H9 (cell line): Measurements from ENCODE around the gene BCAS1. TPM values are rescaled to one million over a fixed set of nuclear protein-coding genes. Genes with fewer than 3 reads are reported as not detected.

Source experiments
- DNase-seq: peaks from one replicate; pipeline ENCODE4 v3.0.0-alpha.2; 2017
- H2AFZ ChIP-seq: one replicate; pipeline ENCODE4 v1.6.1; 2013; ENCODE audit warnings: mild to moderate bottlenecking, low read length, control low read depth, moderate library complexity
- H2AK5ac ChIP-seq: 2 replicates; pipeline ENCODE4 v1.6.1; 2013; ENCODE audit warnings: low read length, control low read depth, mixed read lengths; ENCODE audit not compliant: insufficient read length
- H2BK120ac ChIP-seq: one replicate; pipeline ENCODE4 v1.6.1; 2013; ENCODE audit warnings: low read depth, mild to moderate bottlenecking, low read length, control low read depth, inconsistent platforms; ENCODE audit not compliant: poor library complexity, severe bottlenecking
- H2BK12ac ChIP-seq: 2 replicates; pipeline ENCODE4 v1.6.1; 2013; ENCODE audit warnings: low read length, control low read depth, mixed read lengths, low read depth; ENCODE audit not compliant: insufficient read length
- H2BK15ac ChIP-seq: 2 replicates; pipeline ENCODE4 v1.6.1; 2013; ENCODE audit warnings: low read depth, low read length, control low read depth
- H2BK20ac ChIP-seq: one replicate; pipeline ENCODE4 v1.6.1; 2013; ENCODE audit warnings: low read depth, mild to moderate bottlenecking, low read length, control low read depth, inconsistent platforms; ENCODE audit not compliant: poor library complexity, severe bottlenecking
- H2BK5ac ChIP-seq: 2 replicates; pipeline ENCODE4 v1.6.1; 2013; ENCODE audit warnings: low read length, control low read depth, mixed read lengths; ENCODE audit not compliant: insufficient read length
- H3K14ac ChIP-seq: 2 replicates; pipeline ENCODE4 v1.6.1; 2013; ENCODE audit warnings: low read length, control low read depth; ENCODE audit not compliant: insufficient read depth
- H3K18ac ChIP-seq: 2 replicates; pipeline ENCODE4 v1.6.1; 2013; ENCODE audit warnings: low read depth, mild to moderate bottlenecking, mixed read lengths, low read length, control low read depth; ENCODE audit not compliant: insufficient read length
- H3K23ac ChIP-seq: 2 replicates; pipeline ENCODE4 v1.6.1; 2013; ENCODE audit warnings: low read length, control low read depth, mixed read lengths, low read depth; ENCODE audit not compliant: insufficient read length
- H3K23me2 ChIP-seq: 2 replicates; pipeline ENCODE4 v1.6.1; 2013; ENCODE audit warnings: low read depth, mild to moderate bottlenecking, mixed read lengths, low read length, control low read depth; ENCODE audit not compliant: insufficient read length, poor library complexity, severe bottlenecking
- H3K27ac ChIP-seq: 2 replicates; pipeline ENCODE4 v1.5.1; 2013; ENCODE audit warnings: low read length, control low read depth, mixed read lengths, low read depth; ENCODE audit not compliant: insufficient read length
- H3K27me3 ChIP-seq: 2 replicates; pipeline ENCODE4 v1.6.1; 2013; ENCODE audit warnings: low read length, control low read depth, inconsistent platforms; ENCODE audit not compliant: insufficient read depth
- H3K4ac ChIP-seq: 2 replicates; pipeline ENCODE4 v1.6.1; 2013; ENCODE audit warnings: low read depth, mild to moderate bottlenecking, control low read depth, inconsistent platforms, low read length, moderate library complexity
- H3K4me1 ChIP-seq: 2 replicates; pipeline ENCODE4 v1.6.1; 2013; ENCODE audit warnings: low read length, control low read depth, inconsistent platforms; ENCODE audit not compliant: insufficient read depth
- H3K4me2 ChIP-seq: 2 replicates; pipeline ENCODE4 v1.6.1; 2013; ENCODE audit warnings: low read length, control low read depth, mixed read lengths; ENCODE audit not compliant: insufficient read length, insufficient read depth
- H3K56ac ChIP-seq: 2 replicates; pipeline ENCODE4 v1.6.1; 2013; ENCODE audit warnings: low read depth, mild to moderate bottlenecking, mixed read lengths, low read length, control low read depth; ENCODE audit not compliant: insufficient read length
- H3K79me1 ChIP-seq: 2 replicates; pipeline ENCODE4 v1.6.1; 2013; ENCODE audit warnings: low read depth, mild to moderate bottlenecking, moderate library complexity, low read length, control low read depth, inconsistent platforms; ENCODE audit not compliant: insufficient read depth, poor library complexity, severe bottlenecking
- H3K79me2 ChIP-seq: 2 replicates; pipeline ENCODE4 v1.6.1; 2013; ENCODE audit warnings: low read length, control low read depth, inconsistent platforms; ENCODE audit not compliant: insufficient read depth
- H3K9ac ChIP-seq: 2 replicates; pipeline ENCODE4 v1.6.1; 2013; ENCODE audit warnings: low read length, control low read depth, mixed read lengths; ENCODE audit not compliant: insufficient read length; ENCODE audit errors: extremely low read depth
- H3K9me3 ChIP-seq: one replicate; pipeline ENCODE4 v1.6.1; 2013; ENCODE audit warnings: low read depth, low read length, inconsistent platforms; ENCODE audit not compliant: control insufficient read depth
- H3T11ph ChIP-seq: one replicate; pipeline ENCODE4 v1.6.1; 2013; ENCODE audit warnings: mild to moderate bottlenecking, low read length, control low read depth, inconsistent platforms
- H4K20me1 ChIP-seq: one replicate; pipeline ENCODE4 v1.6.1; 2013; ENCODE audit not compliant: control insufficient read depth, insufficient read length, insufficient read depth
- H4K5ac ChIP-seq: 2 replicates; pipeline ENCODE4 v1.6.1; 2013; ENCODE audit warnings: low read depth, mild to moderate bottlenecking, mixed read lengths, low read length, control low read depth; ENCODE audit not compliant: insufficient read length
- H4K8ac ChIP-seq: replicated peaks from 2 replicates; pipeline ENCODE4 v1.6.1; 2013; ENCODE audit warnings: low read length, control low read depth, mixed read lengths, low read depth; ENCODE audit not compliant: insufficient read length
- H4K91ac ChIP-seq: 2 replicates; pipeline ENCODE4 v1.6.1; 2013; ENCODE audit warnings: low read depth, mild to moderate bottlenecking, moderate library complexity, mixed read lengths, low read length, control low read depth; ENCODE audit not compliant: insufficient read length
- H3K27ac Mint-ChIP-seq, 3 experiments: 2 replicates in 2 of 3; 3 replicates in 1 of 3; pipeline ENCODE4 v1.8.0; 2020 to 2021; ENCODE audit warnings: mixed read lengths in 3 of 3, mild to moderate bottlenecking in 1 of 3, moderate library complexity in 1 of 3
- H3K27me3 Mint-ChIP-seq: 2 replicates; pipeline ENCODE4 v1.8.0; 2021; ENCODE audit warnings: low read depth, mild to moderate bottlenecking, moderate library complexity, mixed read lengths
- H3K36me3 Mint-ChIP-seq, 3 experiments: 2 replicates in 2 of 3; 3 replicates in 1 of 3; pipeline ENCODE4 v1.8.0; 2020 to 2021; ENCODE audit warnings: low read depth in 3 of 3, mixed read lengths in 3 of 3; ENCODE audit not compliant: insufficient read depth in 1 of 3
- H3K4me1 Mint-ChIP-seq, 2 experiments: 2 replicates each; pipeline ENCODE4 v1.8.0; 2020; ENCODE audit warnings: mixed read lengths in 2 of 2
- H3K4me3 Mint-ChIP-seq, 2 experiments: 2 replicates in 1 of 2; 3 replicates in 1 of 2; pipeline ENCODE4 v1.8.0; 2020 to 2021; ENCODE audit warnings: mild to moderate bottlenecking in 2 of 2, mixed read lengths in 2 of 2, moderate library complexity in 1 of 2
- H3K9me3 Mint-ChIP-seq, 2 experiments: 2 replicates in 1 of 2; 3 replicates in 1 of 2; pipeline ENCODE4 v1.8.0; 2020; ENCODE audit warnings: mild to moderate bottlenecking in 2 of 2, mixed read lengths in 2 of 2, moderate library complexity in 1 of 2
- CTCF ChIP-seq: fragments of 200-600 bp; sonication (generic); conservative IDR thresholded peaks from 3 replicates; pipeline ENCODE4 v1.8.0; 2021; ENCODE audit warnings: antibody characterized with exemption, mild to moderate bottlenecking
- WGBS: extraction: QIAGEN DNeasy Blood & Tissue Kit; methylation state at CpG from one replicate; pipeline ENCODE4 v1.1.7; 2013; ENCODE audit warnings: missing lambda C conversion rate, low lambda C conversion rate, mixed read lengths; ENCODE audit not compliant: insufficient read length; ENCODE audit errors: extremely low coverage; 5-methylcytosine and 5-hydroxymethylcytosine counted together
- total RNA-seq: library from RNA; stranded (reverse); gene quantifications from 2 replicates; pipeline ENCODE4 v1.2.1, GENCODE V29; 2021

BCAS1 gene
- total RNA-seq, 1 experiment from 2014 or later: 0.15 TPM

- H2BK12ac ChIP-seq: no peak overlapping the region
- no peaks in the 10 kb centered on the region for H3K36me3 Mint-ChIP-seq
- H4K8ac ChIP-seq: no peak overlapping the region
- no peak overlapping the region for H3K9ac ChIP-seq
- no peak overlapping the region for H3K23ac ChIP-seq
- no peak overlapping the region for H3K4me3 Mint-ChIP-seq
- no peak overlapping the region for H2AK5ac ChIP-seq
- H2BK120ac ChIP-seq: no peak overlapping the region
- no peaks in the 10 kb centered on the region for H4K20me1 ChIP-seq
- no peak for DNase-seq
- no peak overlapping the region for H2BK20ac ChIP-seq
- no peaks in the 10 kb centered on the region for H3K9me3 ChIP-seq
- H3K27me3 ChIP-seq: no peaks in the 10 kb centered on the region
- no peak overlapping the region for H2AFZ ChIP-seq
- H3K27ac ChIP-seq: no peak overlapping the region
- H3K18ac ChIP-seq: no peak overlapping the region
- no peak overlapping the region for H4K91ac ChIP-seq
- peaks cover 10 to 19% of the 10 kb centered on the region in 2 experiments; a peak in 3 of 4 replicates for H3K4me1 Mint-ChIP-seq
- no peak overlapping the region for H2BK5ac ChIP-seq
- no peak overlapping the region for H3T11ph ChIP-seq
- H3K14ac ChIP-seq: no peak overlapping the region
- no peak for TF ChIP-seq CTCF
- H3K9me3 Mint-ChIP-seq: no peaks in the 10 kb centered on the region
- no peak overlapping the region for H3K27ac Mint-ChIP-seq
- no peaks in the 10 kb centered on the region for H3K79me2 ChIP-seq
- H3K23me2 ChIP-seq: no peaks in the 10 kb centered on the region
- no peaks in the 10 kb centered on the region; the same call in 1 of the 2 replicates for H3K4me1 ChIP-seq
- no peak overlapping the region for H3K4me2 ChIP-seq
- no CpG with 5 or more reads among the region's 7 CpGs for WGBS
- no peak overlapping the region for H4K5ac ChIP-seq
- no peak overlapping the region for H2BK15ac ChIP-seq
- no peaks in the 10 kb centered on the region for H3K79me1 ChIP-seq
- no peak overlapping the region for H3K56ac ChIP-seq
- no peaks in the 10 kb centered on the region for H3K27me3 Mint-ChIP-seq
- no peak overlapping the region for H3K4ac ChIP-seq
Observed at GRCh38 chr20:54020348-54020747, 50.0 kb downstream of the BCAS1 start.
